GM12878 (cell line): ENCODE data around the gene HDAC5.

ENCODE experiments used
- CTCF ChIP-seq, 3 experiments: IDR thresholded peaks in 2 of 3; conservative IDR thresholded peaks in 1 of 3; 2 replicates each; pipeline ENCODE4 v1.5.1; 2011; ENCODE audit warnings: low read depth in 3 of 3, low read length in 3 of 3, mild to moderate bottlenecking in 3 of 3, control low read depth in 2 of 3, moderate library complexity in 2 of 3, inconsistent platforms in 1 of 3, mixed read lengths in 1 of 3; ENCODE audit not compliant: control insufficient read depth in 2 of 3, insufficient read depth in 1 of 3; ENCODE audit errors: extremely low read depth in 1 of 3
- E2F4 ChIP-seq: IDR thresholded peaks from 2 replicates; pipeline ENCODE4 v1.6.1; 2012; ENCODE audit warnings: low read depth, low read length, improper control_type of control experiment
- ETV6 ChIP-seq, 2 experiments: fragments of 450-650 bp in 1 of 2; IDR thresholded peaks in 1 of 2; conservative IDR thresholded peaks in 1 of 2; 2 replicates each; pipeline ENCODE4 v1.6.1; 2014; ENCODE audit warnings: antibody characterized with exemption in 1 of 2, borderline replicate concordance in 1 of 2, low read depth in 1 of 2, mild to moderate bottlenecking in 1 of 2, moderate library complexity in 1 of 2
- GABPA ChIP-seq: IDR thresholded peaks from 2 replicates; pipeline ENCODE4 v1.6.1; 2014; ENCODE audit warnings: antibody characterized with exemption, low read depth, mild to moderate bottlenecking, inconsistent platforms
- NFYB ChIP-seq: IDR thresholded peaks from 2 replicates; pipeline ENCODE4 v1.6.1; 2011; ENCODE audit warnings: low read depth, mild to moderate bottlenecking, low read length, improper control_type of control experiment, moderate library complexity; ENCODE audit not compliant: insufficient read depth
- POLR2A ChIP-seq: IDR thresholded peaks from 2 replicates; pipeline ENCODE4 v1.6.1; 2011; ENCODE audit warnings: low read depth, mild to moderate bottlenecking, low read length
- TAF1 ChIP-seq: IDR thresholded peaks from 2 replicates; pipeline ENCODE4 v1.6.1; 2011; ENCODE audit warnings: mild to moderate bottlenecking, low read depth, low read length, borderline replicate concordance

- no peak for TF ChIP-seq GABPA
- no peak for TF ChIP-seq CTCF (IDR thresholded peaks at IDR 0.05 in 2 of 3, conservative IDR thresholded peaks at IDR 0.05 in 1 of 3; ENCODE audit: control insufficient read depth in 2 of 3, extremely low read depth in 1 of 3, insufficient read depth in 1 of 3, low read depth in 3 of 3, low read length in 3 of 3)
- no peak for TF ChIP-seq E2F4
- no peak for TF ChIP-seq NFYB
- TF ChIP-seq TAF1 = no peak
- TF ChIP-seq POLR2A = no peak
- no peak for TF ChIP-seq ETV6 (conservative IDR thresholded peaks at IDR 0.05 in 1 of 2, IDR thresholded peaks at IDR 0.05 in 1 of 2; ENCODE audit: borderline replicate concordance in 1 of 2, low read depth in 1 of 2)
These were observed 51.7 kb downstream of the HDAC5 start for GRCh38 chr17:44071772-44072171.
